ENCODE results near the gene ATP5F1E. TPM values are rescaled to one million over a fixed set of nuclear protein-coding genes. Genes with fewer than 3 reads are reported as not detected.

Gene ATP5F1E
- total RNA-seq, 6 donors from 2014 or later = 18.9 to 75.0 (median 32.3) TPM

- Histone ChIP-seq H3K36me3 (peaks cover 12 to 26% (median 22%) of the 10 kb centered on the region in 4 donors), H3K4me3 (peak overlapping the region in 1 of 4 donors; percentile 96), H3K27me3 (no peaks in the 10 kb centered on the region), H3K9me3 (no peaks in the 10 kb centered on the region), H3K27ac (no peak overlapping the region), H3K4me1 (peaks cover 26 to 40% (median 35%) of the 10 kb centered on the region in 4 donors)
- 90% methylated on average over 5 of the region's 5 CpGs for WGBS, 2 donors
- no peak for DNase-seq
- TF ChIP-seq CTCF (IDR thresholded peaks at IDR 0.05) (no peak), POLR2AphosphoS5 (IDR thresholded peaks at IDR 0.05) (no peak)
- ATAC-seq (ENCODE audit: low FRiP score in 2 of 2) = no peak
Observed at GRCh38 chr20:59040667-59041066, 8.5 kb upstream of the ATP5F1E start.

GRCh38 chr20:59039233-59039632 is 7.1 kb upstream of the ATP5F1E start:
- Histone ChIP-seq H3K4me1 (peaks cover 26 to 40% (median 35%) of the 10 kb centered on the region in 4 donors), H3K9me3 (no peaks in the 10 kb centered on the region), H3K4me3 (no peak overlapping the region), H3K27me3 (no peaks in the 10 kb centered on the region), H3K27ac (no peak overlapping the region), H3K36me3 (peaks cover 15 to 36% (median 31%) of the 10 kb centered on the region in 4 donors)
- TF ChIP-seq POLR2AphosphoS5 (IDR thresholded peaks at IDR 0.05) = no peak
- TF ChIP-seq CTCF (IDR thresholded peaks at IDR 0.05) = no peak
- no peak for TF ChIP-seq EP300 (IDR thresholded peaks at IDR 0.05)
- TF ChIP-seq POLR2A (IDR thresholded peaks at IDR 0.05) = no peak
- ATAC-seq (ENCODE audit: low FRiP score in 2 of 2) (no peak), DNase-seq (no peak)
- WGBS, 2 donors = 81 to 84% methylated on average over 1 of the region's 1 CpG

- Histone ChIP-seq H3K4me1 (peaks cover 21 to 34% (median 27%) of the 10 kb centered on the region in 4 donors), H3K4me3 (no peak overlapping the region), H3K9me3 (no peaks in the 10 kb centered on the region), H3K36me3 (peaks cover 16 to 43% (median 32%) of the 10 kb centered on the region in 4 donors), H3K27ac (no peak overlapping the region), H3K27me3 (no peaks in the 10 kb centered on the region)
- ATAC-seq (ENCODE audit: low FRiP score in 2 of 2) (no peak), DNase-seq (peak in 1 of 2 donors; percentile 66)
- 94 to 96% methylated on average over 12 of the region's 12 CpGs for WGBS, 2 donors
- no peak for TF ChIP-seq EP300 (IDR thresholded peaks at IDR 0.05)
- no peak for TF ChIP-seq POLR2AphosphoS5 (IDR thresholded peaks at IDR 0.05)
- no peak for TF ChIP-seq CTCF (IDR thresholded peaks at IDR 0.05)
- TF ChIP-seq POLR2A (IDR thresholded peaks at IDR 0.05) = no peak
Observed at GRCh38 chr20:59037386-59037785, 5.3 kb upstream of the ATP5F1E start.

- no peak for DNase-seq
- 96 to 98% methylated on average over 3 of the region's 3 CpGs for WGBS, 2 donors
- H3K36me3 ChIP-seq = peaks cover 16 to 45% (median 32%) of the 10 kb centered on the region in 4 donors
Observed at GRCh38 chr20:59035381-59035780, 3.2 kb upstream of the ATP5F1E start.

More at GRCh38 chr20:59035381-59035780, 3.2 kb upstream of the ATP5F1E start:
- Histone ChIP-seq H3K4me3 (no peak overlapping the region), H3K4me1 (peaks cover 16 to 29% (median 21%) of the 10 kb centered on the region in 4 donors), H3K27ac (no peak overlapping the region), H3K9me3 (no peaks in the 10 kb centered on the region), H3K27me3 (no peaks in the 10 kb centered on the region)
- no peak for ATAC-seq (ENCODE audit: low FRiP score in 2 of 2)
- no peak for TF ChIP-seq POLR2AphosphoS5 (IDR thresholded peaks at IDR 0.05)
- no peak for TF ChIP-seq POLR2A (IDR thresholded peaks at IDR 0.05)
- no peak for TF ChIP-seq CTCF (IDR thresholded peaks at IDR 0.05)
- TF ChIP-seq EP300 (IDR thresholded peaks at IDR 0.05) = no peak

Data from upper lobe of left lung (tissue), 6 donors.